Measurements from ENCODE around the gene TXK. TPM values are rescaled to one million over a fixed set of nuclear protein-coding genes. Genes with fewer than 3 reads are reported as not detected.

Gene TXK
- total RNA-seq, 1 experiment from 2014 or later, result 0.39 TPM

- Mint-ChIP-seq H3K27ac (peak overlapping the region in 1 of 3 experiments; percentile 92; a peak in 2 of 7 replicates), H3K9me3 (peaks cover 3 to 4% of the 10 kb centered on the region in 2 experiments; a peak in 3 of 5 replicates), H3K36me3 (ENCODE audit: insufficient read depth in 1 of 3, low read depth in 3 of 3) (peaks cover 0 to 4% (median 1%) of the 10 kb centered on the region in 3 experiments; a peak in 4 of 7 replicates), H3K4me1 (peaks cover 23 to 26% of the 10 kb centered on the region in 2 experiments), H3K4me3 (no peak overlapping the region), H3K27me3 (ENCODE audit: low read depth) (no peaks in the 10 kb centered on the region)
- H3K27me3 ChIP-seq (ENCODE audit: insufficient read depth, low read length), result no peaks in the 10 kb centered on the region
- no peak overlapping the region for H2BK5ac ChIP-seq (ENCODE audit: insufficient read length, low read length)
- H3K18ac ChIP-seq (ENCODE audit: insufficient read length, low read depth, low read length), result no peak overlapping the region
- DNase-seq, result no peak
- H2BK15ac ChIP-seq (ENCODE audit: low read depth, low read length), result no peak overlapping the region
- H4K8ac ChIP-seq (replicated peaks; ENCODE audit: insufficient read length, low read depth, low read length), result no peak overlapping the region
- H3K4ac ChIP-seq (ENCODE audit: low read depth, low read length), result no peak overlapping the region
- no peak overlapping the region for H2BK120ac ChIP-seq (ENCODE audit: low read depth, low read length, poor library complexity, severe bottlenecking)
- no peaks in the 10 kb centered on the region for H4K20me1 ChIP-seq (ENCODE audit: control insufficient read depth, insufficient read depth, insufficient read length)
- H2BK12ac ChIP-seq (ENCODE audit: insufficient read length, low read depth, low read length), result peak overlapping the region; percentile 51
- no peak overlapping the region for H2BK20ac ChIP-seq (ENCODE audit: low read depth, low read length, poor library complexity, severe bottlenecking)
- H2AFZ ChIP-seq (ENCODE audit: low read length), result no peak overlapping the region
- H3K79me1 ChIP-seq (ENCODE audit: insufficient read depth, low read depth, low read length, poor library complexity, severe bottlenecking), result no peaks in the 10 kb centered on the region
- H3K9ac ChIP-seq (ENCODE audit: extremely low read depth, insufficient read length, low read length), result no peak overlapping the region
- TF ChIP-seq CTCF (conservative IDR thresholded peaks at IDR 0.05), result no peak
- H3T11ph ChIP-seq (ENCODE audit: low read length), result no peak overlapping the region
- no peaks in the 10 kb centered on the region for H3K79me2 ChIP-seq (ENCODE audit: insufficient read depth, low read length)
- H3K23me2 ChIP-seq (ENCODE audit: insufficient read length, low read depth, low read length, poor library complexity, severe bottlenecking), result no peaks in the 10 kb centered on the region
- H4K5ac ChIP-seq (ENCODE audit: insufficient read length, low read depth, low read length), result no peak overlapping the region
- H3K23ac ChIP-seq (ENCODE audit: insufficient read length, low read depth, low read length), result no peak overlapping the region
- H3K9me3 ChIP-seq (ENCODE audit: control insufficient read depth, low read depth, low read length), result no peaks in the 10 kb centered on the region
- no peak overlapping the region for H3K14ac ChIP-seq (ENCODE audit: insufficient read depth, low read length)
- H4K91ac ChIP-seq (ENCODE audit: insufficient read length, low read depth, low read length), result no peak overlapping the region
- H3K56ac ChIP-seq (ENCODE audit: insufficient read length, low read depth, low read length), result no peak overlapping the region
- H3K4me1 ChIP-seq (ENCODE audit: insufficient read depth, low read length), result peaks cover 10% of the 10 kb centered on the region; the same call in 1 of the 2 replicates
- WGBS (ENCODE audit: extremely low coverage, insufficient read length, low lambda C conversion rate), result no CpG with 5 or more reads among the region's 4 CpGs
- H2AK5ac ChIP-seq (ENCODE audit: insufficient read length, low read length), result peak overlapping the region; percentile 85
- no peak overlapping the region for H3K4me2 ChIP-seq (ENCODE audit: insufficient read depth, insufficient read length, low read length)
- no peak overlapping the region for H3K27ac ChIP-seq (ENCODE audit: insufficient read length, low read depth, low read length)
Measured at GRCh38 chr4:48172651-48173050, 38.6 kb upstream of the TXK start.

Data from H9 (cell line).